Muscle layer of colon (tissue), 2 donors: ENCODE data around the gene PGM3.

Experiments used
- H3K27ac ChIP-seq: one replicate; pipeline ENCODE4 v1.7.0; 2013; ENCODE audit warnings: low read depth, mild to moderate bottlenecking, low read length, moderate library complexity
- H3K27me3 ChIP-seq, 2 donors: one replicate each; pipeline ENCODE4 v1.7.0; 2013; ENCODE audit warnings: low read length in 2 of 2, mild to moderate bottlenecking in 2 of 2; ENCODE audit not compliant: insufficient read depth in 2 of 2, control insufficient read depth in 1 of 2
- H3K36me3 ChIP-seq: one replicate; pipeline ENCODE4 v1.7.0; 2013; ENCODE audit warnings: mild to moderate bottlenecking, low read length; ENCODE audit not compliant: insufficient read depth
- H3K4me1 ChIP-seq: one replicate; pipeline ENCODE4 v1.7.0; 2013; ENCODE audit warnings: mild to moderate bottlenecking, low read length; ENCODE audit not compliant: insufficient read depth
- H3K4me3 ChIP-seq, 2 donors: one replicate each; pipeline ENCODE4 v1.7.0; 2013; ENCODE audit warnings: low read length in 2 of 2, low read depth in 1 of 2, mild to moderate bottlenecking in 1 of 2, moderate library complexity in 1 of 2
- H3K9ac ChIP-seq: one replicate; pipeline ENCODE4 v1.7.0; 2013; ENCODE audit warnings: low read length
- H3K9me3 ChIP-seq: one replicate; pipeline ENCODE4 v1.7.0; 2013; ENCODE audit warnings: mild to moderate bottlenecking, low read length
- donor health status: abdominal sarcoma.
- donor health status: Adenocarcinoma of cecum.

PGM3 gene

DNA sequence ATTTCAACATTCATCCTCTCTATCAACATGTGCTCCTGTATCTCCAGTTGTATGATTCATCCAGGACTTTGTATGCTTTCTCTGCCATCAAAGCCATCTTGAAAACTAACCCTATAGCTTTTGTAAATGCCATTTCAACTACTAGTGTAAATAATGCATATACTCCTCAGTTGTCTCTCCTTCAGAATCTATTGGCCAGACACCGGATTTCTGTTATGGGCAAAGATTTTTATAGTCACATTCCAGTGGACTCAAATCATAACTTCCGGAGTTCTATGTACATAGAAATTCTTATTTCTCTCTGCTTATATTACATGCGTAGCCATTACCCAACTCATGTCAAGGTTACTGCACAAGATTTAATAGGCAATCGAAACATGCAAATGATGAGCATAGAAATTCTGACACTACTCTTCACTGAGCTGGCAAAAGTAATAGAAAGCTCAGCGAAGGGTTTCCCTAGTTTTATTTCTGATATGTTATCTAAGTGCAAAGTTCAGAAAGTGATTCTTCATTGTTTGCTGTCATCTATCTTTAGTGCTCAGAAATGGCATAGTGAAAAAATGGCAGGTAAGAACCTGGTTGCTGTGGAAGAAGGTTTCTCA, 54.8 kb downstream of the PGM3 start:
- Histone ChIP-seq H3K27me3 (no peaks in the 10 kb centered on the region), H3K36me3 (peaks cover 25% of the 10 kb centered on the region)

DNA sequence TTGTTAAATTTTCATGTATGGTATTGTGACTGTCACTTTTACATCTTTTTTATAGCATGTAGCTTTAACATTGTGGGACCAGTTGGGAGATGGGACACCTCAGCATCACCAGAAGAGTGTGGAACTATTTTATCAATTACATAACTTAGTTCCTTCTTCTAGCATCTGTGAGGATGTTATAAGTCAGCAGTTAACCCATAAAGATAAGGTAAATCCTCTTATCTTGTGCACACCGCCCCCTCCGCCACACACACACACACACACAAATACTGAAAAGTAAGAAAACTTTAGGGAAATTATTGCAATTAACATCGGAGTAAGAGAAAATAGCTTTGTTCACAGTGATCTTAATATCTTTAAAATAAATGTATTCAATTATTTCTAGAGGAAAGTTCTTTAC, 60.9 kb downstream of the PGM3 start:
- H3K4me3 ChIP-seq = no peak overlapping the region
- H3K9me3 ChIP-seq = no peaks in the 10 kb centered on the region
- no peak overlapping the region for H3K9ac ChIP-seq
- no peaks in the 10 kb centered on the region for H3K27me3 ChIP-seq
- peaks cover 51% of the 10 kb centered on the region for H3K36me3 ChIP-seq
- no peak overlapping the region for H3K27ac ChIP-seq
- no peaks in the 10 kb centered on the region for H3K4me1 ChIP-seq

More for the DNA sequence above, 54.8 kb downstream of the PGM3 start:
- Histone ChIP-seq H3K4me3 (no peak overlapping the region), H3K27ac (no peak overlapping the region), H3K9me3 (no peaks in the 10 kb centered on the region), H3K4me1 (no peaks in the 10 kb centered on the region), H3K9ac (no peak overlapping the region)

DNA sequence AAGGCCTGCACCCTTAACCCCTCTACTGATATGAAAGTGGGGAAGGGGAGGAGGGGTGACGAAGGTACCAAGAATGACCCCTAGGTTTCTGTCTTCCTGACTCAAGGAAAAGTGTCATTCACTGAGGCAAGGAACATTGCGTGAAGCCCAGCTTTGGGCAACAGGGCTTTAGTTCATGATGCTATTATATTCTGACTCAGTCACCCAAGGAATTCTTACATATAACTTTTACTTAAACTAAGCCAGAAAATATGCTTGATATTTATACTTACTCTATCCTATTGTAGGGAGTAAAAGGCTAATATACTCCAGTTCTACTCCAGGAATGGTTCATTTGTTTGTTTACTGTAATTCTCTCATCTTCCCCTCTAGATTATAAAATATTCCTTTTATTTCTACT, 65.1 kb downstream of the PGM3 start:
- Histone ChIP-seq H3K4me3 (no peak overlapping the region), H3K27me3 (no peaks in the 10 kb centered on the region), H3K9me3 (no peaks in the 10 kb centered on the region), H3K27ac (no peak overlapping the region), H3K36me3 (peaks cover 67% of the 10 kb centered on the region), H3K4me1 (no peaks in the 10 kb centered on the region), H3K9ac (no peak overlapping the region)

DNA sequence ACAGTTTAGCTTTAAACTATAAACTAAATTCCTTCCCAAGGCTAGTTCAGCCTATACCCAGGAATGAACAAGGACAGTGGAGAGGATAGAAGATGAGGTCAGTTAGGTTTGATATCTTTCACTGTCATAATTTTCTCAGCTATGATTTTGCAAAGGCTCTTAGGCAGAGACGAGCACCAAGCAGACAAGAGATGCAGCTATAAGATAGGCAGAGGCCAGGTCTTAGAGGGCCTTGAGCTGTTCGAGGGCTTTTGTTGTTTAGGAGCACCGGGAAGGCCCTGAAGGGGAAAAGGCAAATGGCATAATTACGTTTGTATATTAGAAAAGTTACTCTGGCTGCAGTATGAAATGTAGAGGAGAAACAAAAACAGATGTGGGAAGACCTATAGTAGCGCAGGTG, 65.8 kb downstream of the PGM3 start:
- no peak overlapping the region for H3K9ac ChIP-seq
- no peaks in the 10 kb centered on the region for H3K27me3 ChIP-seq
- no peak overlapping the region for H3K27ac ChIP-seq
- H3K4me3 ChIP-seq = no peak overlapping the region
- H3K4me1 ChIP-seq = no peaks in the 10 kb centered on the region
- H3K36me3 ChIP-seq = peaks cover 67% of the 10 kb centered on the region
- H3K9me3 ChIP-seq = no peaks in the 10 kb centered on the region

DNA sequence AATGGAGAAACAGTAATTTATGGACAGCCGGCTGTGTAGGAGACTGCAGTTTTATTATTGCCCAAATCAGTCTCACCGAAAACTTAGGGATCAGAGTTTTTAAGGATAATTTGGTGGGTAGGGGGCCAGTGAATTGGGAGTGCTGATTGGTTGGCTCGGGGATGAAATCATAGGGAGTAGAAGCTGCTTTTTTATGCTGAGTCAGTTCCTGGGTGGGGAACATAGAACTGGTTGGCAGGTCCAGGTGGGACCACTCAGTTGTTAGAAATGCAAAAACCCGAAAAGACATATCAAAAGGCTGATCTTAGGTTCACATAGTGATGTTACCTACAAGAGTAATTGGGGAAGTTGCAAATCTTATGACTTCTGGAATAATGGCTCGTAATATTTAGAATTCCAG, 66.3 kb downstream of the PGM3 start:
- Histone ChIP-seq H3K27ac (no peak overlapping the region), H3K27me3 (no peaks in the 10 kb centered on the region), H3K9me3 (no peaks in the 10 kb centered on the region), H3K4me1 (no peaks in the 10 kb centered on the region), H3K9ac (no peak overlapping the region), H3K4me3 (no peak overlapping the region), H3K36me3 (peaks cover 63% of the 10 kb centered on the region)

DNA sequence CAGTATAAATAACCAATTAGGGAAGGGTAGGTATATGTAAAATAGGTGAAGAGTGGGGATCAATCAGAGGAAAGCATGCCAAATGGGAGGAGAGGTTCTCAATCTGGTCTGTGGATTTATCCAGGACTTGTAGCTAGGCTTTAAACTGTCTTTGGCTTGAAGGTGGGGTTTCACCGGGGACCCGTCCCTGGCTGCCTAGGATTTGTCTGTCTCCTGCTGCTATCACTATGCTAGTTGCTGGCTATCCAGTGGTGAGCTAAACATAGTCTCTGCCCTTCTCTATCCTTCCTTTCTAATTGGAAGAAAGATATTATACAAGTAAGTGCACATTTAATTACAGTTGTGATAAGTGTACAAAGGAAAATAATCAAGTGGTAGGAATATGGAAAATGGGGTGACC, 66.8 kb downstream of the PGM3 start:
- no peak overlapping the region for H3K27ac ChIP-seq
- peaks cover 58% of the 10 kb centered on the region for H3K36me3 ChIP-seq
- H3K27me3 ChIP-seq = no peaks in the 10 kb centered on the region
- no peaks in the 10 kb centered on the region for H3K9me3 ChIP-seq
- H3K4me3 ChIP-seq = no peak overlapping the region
- H3K9ac ChIP-seq = no peak overlapping the region
- H3K4me1 ChIP-seq = no peaks in the 10 kb centered on the region

DNA sequence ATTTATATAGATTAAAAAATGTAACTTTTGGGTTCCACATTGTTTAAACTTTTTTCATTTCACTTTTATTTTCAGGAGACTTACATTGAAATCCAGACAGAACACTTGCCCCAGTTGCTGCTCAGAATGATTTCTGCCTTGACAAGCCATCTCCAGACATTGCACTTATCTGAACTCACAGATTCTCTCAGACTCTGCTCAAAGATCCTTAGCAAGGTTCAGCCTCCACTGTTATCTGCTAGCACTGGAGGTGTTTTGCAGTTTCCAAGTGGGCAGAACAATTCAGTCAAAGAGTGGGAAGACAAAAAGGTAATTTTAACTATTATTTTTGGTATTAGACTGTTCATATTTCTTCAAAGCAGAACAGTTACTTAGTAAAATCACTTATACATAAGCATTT, 67.6 kb downstream of the PGM3 start:
- no peak overlapping the region for H3K9ac ChIP-seq
- no peaks in the 10 kb centered on the region for H3K27me3 ChIP-seq
- H3K4me1 ChIP-seq = no peaks in the 10 kb centered on the region
- H3K27ac ChIP-seq = no peak overlapping the region
- H3K4me3 ChIP-seq = no peak overlapping the region
- H3K9me3 ChIP-seq = no peaks in the 10 kb centered on the region
- H3K36me3 ChIP-seq = peaks cover 61% of the 10 kb centered on the region

DNA sequence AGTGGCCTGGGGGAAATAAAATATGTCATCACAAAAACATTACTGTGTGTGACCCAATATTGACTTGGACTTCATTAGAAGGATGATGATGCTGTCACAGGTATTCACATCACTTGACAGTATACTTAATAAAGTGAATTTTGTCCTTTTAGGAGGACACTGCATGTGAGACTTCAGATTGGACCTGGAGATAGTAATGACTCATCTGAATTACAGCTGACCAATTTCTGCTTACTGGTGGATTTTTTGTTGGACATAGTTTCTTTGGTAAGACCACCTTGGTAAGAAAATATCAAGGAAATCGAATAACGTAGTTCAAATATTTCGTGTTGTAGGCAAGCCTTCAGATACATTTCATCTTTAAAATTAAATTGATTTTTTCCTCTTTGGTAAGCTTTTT, 68.5 kb downstream of the PGM3 start:
- H3K4me3 ChIP-seq = no peak overlapping the region
- no peaks in the 10 kb centered on the region for H3K27me3 ChIP-seq
- H3K27ac ChIP-seq = no peak overlapping the region
- no peak overlapping the region for H3K9ac ChIP-seq
- no peaks in the 10 kb centered on the region for H3K4me1 ChIP-seq
- H3K36me3 ChIP-seq = peaks cover 55% of the 10 kb centered on the region
- no peaks in the 10 kb centered on the region for H3K9me3 ChIP-seq

DNA sequence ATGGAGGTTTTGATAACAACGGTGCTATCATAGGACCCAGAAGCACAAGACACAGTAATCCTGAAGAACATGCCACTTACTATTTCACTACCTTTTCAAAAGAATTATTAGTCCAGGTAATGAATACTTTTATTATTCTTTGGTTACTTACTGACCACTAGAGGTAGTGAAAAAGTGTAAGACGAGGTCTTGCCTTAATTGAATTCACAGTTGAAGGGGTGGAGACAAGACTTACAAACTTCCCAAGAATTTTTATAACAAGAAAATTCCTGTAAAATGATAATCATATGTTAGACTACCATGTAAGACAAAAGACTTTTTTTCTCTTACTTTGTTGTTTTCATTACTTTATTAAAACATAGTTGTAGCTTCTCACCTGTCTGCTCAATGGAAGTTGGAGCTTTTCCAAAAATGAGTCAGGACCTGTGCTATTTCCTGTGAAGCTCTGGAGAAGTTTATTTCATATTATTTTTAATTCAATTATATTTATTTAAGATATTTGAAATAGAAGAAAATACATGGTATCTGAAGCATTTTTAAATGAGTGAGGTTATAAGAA, 73.2 kb downstream of the PGM3 start:
- Histone ChIP-seq H3K4me1 (no peaks in the 10 kb centered on the region), H3K36me3 (peaks cover 26% of the 10 kb centered on the region), H3K27me3 (no peaks in the 10 kb centered on the region)

DNA sequence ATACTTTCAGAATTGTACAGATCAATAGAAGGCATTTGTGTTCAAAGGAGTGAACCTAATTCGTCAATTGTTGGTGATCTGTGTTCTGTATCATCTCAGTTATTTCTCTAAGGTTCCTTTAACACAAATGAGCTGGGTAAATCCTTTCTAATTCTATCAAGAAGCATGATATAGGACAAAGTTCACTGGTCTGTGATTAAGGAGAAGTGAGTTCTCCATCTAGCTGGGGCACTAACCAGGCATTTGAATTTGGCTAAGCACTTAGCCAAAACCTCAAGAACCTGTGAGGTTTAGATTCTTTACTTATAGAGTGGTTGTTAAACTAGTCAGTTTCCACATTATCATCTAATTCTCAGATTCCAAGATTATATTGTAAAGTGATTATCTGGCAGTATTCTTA, 75.3 kb downstream of the PGM3 start:
- Histone ChIP-seq H3K4me1 (no peaks in the 10 kb centered on the region), H3K9ac (no peak overlapping the region), H3K36me3 (peaks cover 17% of the 10 kb centered on the region), H3K9me3 (no peaks in the 10 kb centered on the region), H3K4me3 (no peak overlapping the region), H3K27ac (no peak overlapping the region), H3K27me3 (no peaks in the 10 kb centered on the region)

More for the DNA sequence above, 73.2 kb downstream of the PGM3 start:
- H3K9ac ChIP-seq = no peak overlapping the region
- H3K27ac ChIP-seq = no peak overlapping the region
- no peaks in the 10 kb centered on the region for H3K9me3 ChIP-seq
- no peak overlapping the region for H3K4me3 ChIP-seq
